ENCODE data around the gene SLC34A3. TPM values are rescaled to one million over a fixed set of nuclear protein-coding genes. Genes with fewer than 3 reads are reported as not detected.

Gene SLC34A3
- total and polyA plus RNA-seq, 2 of the 8 experiments (the other 6 are each of a cell fraction or from before 2014, with no cell fraction given) = 0.08 TPM; not detected in 1

GRCh38 chr9:137193771-137194170, 36.9 kb upstream of the SLC34A3 start (continued):
- TF ChIP-seq CHD7 (IDR thresholded peaks at IDR 0.05; ENCODE audit: insufficient replicate concordance, low read length) (no peak), SP1 (IDR thresholded peaks at IDR 0.05; ENCODE audit: low read depth, low read length) (no peak), NRF1 (IDR thresholded peaks at IDR 0.05; ENCODE audit: low read depth, low read length) (no peak)

All from H1 (cell line).